ENCODE results near the gene DIRAS1.

DIRAS1 gene

GRCh38 chr19:2694196-2694595 is 27.0 kb downstream of the DIRAS1 start:
- DNase-seq (ENCODE audit: low spot score) (no peak), ATAC-seq (ENCODE audit: low read depth) (no peak)
- Histone ChIP-seq H3K36me3 (ENCODE audit: low read depth) (no peaks in the 10 kb centered on the region), H3K27me3 (ENCODE audit: insufficient read depth, poor library complexity, severe bottlenecking) (no peaks in the 10 kb centered on the region), H3K4me1 (ENCODE audit: insufficient read depth, poor library complexity, severe bottlenecking) (no peaks in the 10 kb centered on the region), H3K4me3 (ENCODE audit: severe bottlenecking) (no peak overlapping the region), H3K27ac (ENCODE audit: poor library complexity, severe bottlenecking) (no peak overlapping the region), H3K9me3 (ENCODE audit: severe bottlenecking) (no peaks in the 10 kb centered on the region)
- TF ChIP-seq CTCF (IDR thresholded peaks at IDR 0.05; ENCODE audit: poor library complexity, severe bottlenecking): no peak

- H3K9me3 ChIP-seq (ENCODE audit: severe bottlenecking): no peaks in the 10 kb centered on the region
- no peak overlapping the region for H3K4me3 ChIP-seq (ENCODE audit: severe bottlenecking)
- DNase-seq (ENCODE audit: low spot score) (no peak), ATAC-seq (ENCODE audit: low read depth) (no peak)
- TF ChIP-seq CTCF (IDR thresholded peaks at IDR 0.05; ENCODE audit: poor library complexity, severe bottlenecking): no peak
- no peaks in the 10 kb centered on the region for H3K27me3 ChIP-seq (ENCODE audit: insufficient read depth, poor library complexity, severe bottlenecking)
- H3K36me3 ChIP-seq (ENCODE audit: low read depth): no peaks in the 10 kb centered on the region
- H3K4me1 ChIP-seq (ENCODE audit: insufficient read depth, poor library complexity, severe bottlenecking): no peaks in the 10 kb centered on the region
- H3K27ac ChIP-seq (ENCODE audit: poor library complexity, severe bottlenecking): no peak overlapping the region
These were observed 27.5 kb downstream of the DIRAS1 start for GRCh38 chr19:2693492-2694160.

- no peak for DNase-seq (ENCODE audit: low spot score)
- Histone ChIP-seq H3K4me1 (ENCODE audit: insufficient read depth, poor library complexity, severe bottlenecking) (no peaks in the 10 kb centered on the region), H3K9me3 (ENCODE audit: severe bottlenecking) (no peaks in the 10 kb centered on the region), H3K36me3 (ENCODE audit: low read depth) (no peaks in the 10 kb centered on the region), H3K27ac (ENCODE audit: poor library complexity, severe bottlenecking) (no peak overlapping the region), H3K4me3 (ENCODE audit: severe bottlenecking) (no peak overlapping the region), H3K27me3 (ENCODE audit: insufficient read depth, poor library complexity, severe bottlenecking) (no peaks in the 10 kb centered on the region)
- ATAC-seq (ENCODE audit: low read depth): no peak
- TF ChIP-seq CTCF (IDR thresholded peaks at IDR 0.05; ENCODE audit: poor library complexity, severe bottlenecking): no peak
These were observed 29.2 kb downstream of the DIRAS1 start for GRCh38 chr19:2691951-2692350.

- Histone ChIP-seq H3K36me3 (ENCODE audit: low read depth) (no peaks in the 10 kb centered on the region), H3K27ac (ENCODE audit: poor library complexity, severe bottlenecking) (no peak overlapping the region), H3K9me3 (ENCODE audit: severe bottlenecking) (no peaks in the 10 kb centered on the region), H3K4me3 (ENCODE audit: severe bottlenecking) (no peak overlapping the region), H3K27me3 (ENCODE audit: insufficient read depth, poor library complexity, severe bottlenecking) (no peaks in the 10 kb centered on the region), H3K4me1 (ENCODE audit: insufficient read depth, poor library complexity, severe bottlenecking) (no peaks in the 10 kb centered on the region)
- TF ChIP-seq CTCF (IDR thresholded peaks at IDR 0.05; ENCODE audit: poor library complexity, severe bottlenecking): no peak
- DNase-seq (ENCODE audit: low spot score) (no peak), ATAC-seq (ENCODE audit: low read depth) (no peak)
These were observed 30.3 kb downstream of the DIRAS1 start for GRCh38 chr19:2690856-2691255.

- Histone ChIP-seq H3K27ac (ENCODE audit: poor library complexity, severe bottlenecking) (no peak overlapping the region), H3K27me3 (ENCODE audit: insufficient read depth, poor library complexity, severe bottlenecking) (no peaks in the 10 kb centered on the region), H3K9me3 (ENCODE audit: severe bottlenecking) (no peaks in the 10 kb centered on the region), H3K36me3 (ENCODE audit: low read depth) (no peaks in the 10 kb centered on the region), H3K4me3 (ENCODE audit: severe bottlenecking) (no peak overlapping the region), H3K4me1 (ENCODE audit: insufficient read depth, poor library complexity, severe bottlenecking) (no peaks in the 10 kb centered on the region)
- DNase-seq (ENCODE audit: low spot score): no peak
- ATAC-seq (ENCODE audit: low read depth): no peak
- TF ChIP-seq CTCF (IDR thresholded peaks at IDR 0.05; ENCODE audit: poor library complexity, severe bottlenecking): no peak
These were observed 34.8 kb downstream of the DIRAS1 start for GRCh38 chr19:2686360-2686759.

Data from RWPE2 (cell line).